SU-DHL-6 (cell line): ENCODE data around the gene UBE2D2.
"Not testable (repeated sequence)": the region's sequence is repeated elsewhere in the genome, so short reads cannot be mapped to it uniquely, and the experiment has no call there.

ENCODE experiments used
- H2AFZ ChIP-seq: fragments of 200-600 bp; sonication (generic); 2 replicates; pipeline ENCODE4 v1.6.1; 2014; ENCODE audit warnings: low read depth, mild to moderate bottlenecking, moderate library complexity, mixed read lengths, antibody characterized with exemption, low read length; ENCODE audit not compliant: severe bottlenecking
- H3F3A ChIP-seq: fragments of 200-600 bp; shearing (Covaris generic); 2 replicates; pipeline ENCODE4 v1.6.0; 2016; ENCODE audit warnings: antibody characterized with exemption, mild to moderate bottlenecking; ENCODE audit not compliant: insufficient read depth
- H3K27ac ChIP-seq: fragments of 200-600 bp; sonication (generic); 2 replicates; pipeline ENCODE4 v1.5.1; 2016; ENCODE audit warnings: low read depth, mild to moderate bottlenecking, low read length, moderate library complexity, mixed read lengths
- H3K27me3 ChIP-seq: fragments of 200-600 bp; sonication (generic), shearing (Covaris generic); 2 replicates; pipeline ENCODE4 v1.6.0; 2014; ENCODE audit warnings: mild to moderate bottlenecking, low read length
- H3K36me3 ChIP-seq: fragments of 200-600 bp; sonication (generic); 2 replicates; pipeline ENCODE4 v1.6.1; 2014; ENCODE audit warnings: mild to moderate bottlenecking, low read length, mixed read lengths
- H3K4me2 ChIP-seq: fragments of 300-600, 200-600 bp; shearing (Covaris generic), sonication (generic); 2 replicates; pipeline ENCODE4 v1.6.0; 2014; ENCODE audit warnings: low read length, low read depth, mild to moderate bottlenecking; ENCODE audit not compliant: poor library complexity, severe bottlenecking
- H3K4me3 ChIP-seq: fragments of 200-600 bp; sonication (generic); 2 replicates; pipeline ENCODE4 v1.5.1; 2014; ENCODE audit warnings: antibody characterized with exemption, low read length, mild to moderate bottlenecking, mixed read lengths; ENCODE audit not compliant: insufficient read depth, poor library complexity, severe bottlenecking
- H3K79me2 ChIP-seq: fragments of 200-600 bp; sonication (generic); 2 replicates; pipeline ENCODE4 v1.6.1; 2014; ENCODE audit warnings: mild to moderate bottlenecking, low read length, moderate library complexity; ENCODE audit not compliant: insufficient read depth
- H3K9ac ChIP-seq: fragments of 200-600 bp; sonication (generic); 2 replicates; pipeline ENCODE4 v1.7.0; 2014; ENCODE audit warnings: mild to moderate bottlenecking, low read length
- H3K9me2 ChIP-seq: fragments of 200-600 bp; sonication (generic); replicated peaks from 2 replicates; pipeline ENCODE4 v1.6.1; 2014; ENCODE audit warnings: low read length; ENCODE audit not compliant: insufficient read depth
- H3K9me3 ChIP-seq: fragments of 200-600 bp; sonication (generic); 2 replicates; pipeline ENCODE4 v1.6.1; 2014; ENCODE audit warnings: low read length, mixed read lengths; ENCODE audit not compliant: insufficient read depth
- H4K20me1 ChIP-seq: fragments of 200-600 bp; sonication (generic); 2 replicates; pipeline ENCODE4 v1.6.1; 2014; ENCODE audit warnings: low read depth, mild to moderate bottlenecking, antibody characterized with exemption, low read length, moderate library complexity, mixed read lengths
- CTCF ChIP-seq: fragments of 200-600 bp; sonication (generic); IDR thresholded peaks from one replicate; pipeline ENCODE4 v1.5.1; 2017; ENCODE audit warnings: antibody characterized with exemption, mild to moderate bottlenecking, low read length, moderate library complexity; ENCODE audit not compliant: insufficient read depth, poor library complexity, severe bottlenecking
- EZH2phosphoT487 ChIP-seq: fragments of 200-600 bp; sonication (generic), shearing (Covaris generic); conservative IDR thresholded peaks from 2 replicates; pipeline ENCODE4 v1.6.1; 2018; ENCODE audit warnings: mild to moderate bottlenecking, antibody characterized with exemption, low read length, moderate library complexity, mixed read lengths

Gene UBE2D2

GRCh38 chr5:139597134-139597533 is 36.0 kb downstream of the UBE2D2 start:
- Histone ChIP-seq H3K79me2 (peaks cover 94% of the 10 kb centered on the region), H3F3A (peaks cover 11% of the 10 kb centered on the region), H4K20me1 (0 out of 2 replicates have a peak, but pooled peaks cover 4% of the 10 kb centered on the region), H3K9me2 (no peaks in the 10 kb centered on the region), H3K4me2 (peak overlapping the region; percentile 1), H3K27me3 (no peaks in the 10 kb centered on the region), H3K27ac (peak overlapping the region; percentile 3; the same call in 1 of the 2 replicates), H3K9me3 (no peaks in the 10 kb centered on the region), H2AFZ (no peak overlapping the region), H3K4me3 (no peak overlapping the region), H3K9ac (no peak overlapping the region), H3K36me3 (peaks cover 5% of the 10 kb centered on the region)
- TF ChIP-seq CTCF (no peak), EZH2phosphoT487 (no peak)

- not testable (repeated sequence) for H3K27ac ChIP-seq, H4K20me1 ChIP-seq, H2AFZ ChIP-seq, H3K27me3 ChIP-seq, H3K9me2 ChIP-seq, H3K4me2 ChIP-seq, H3K4me3 ChIP-seq, H3K9ac ChIP-seq, H3K9me3 ChIP-seq
- Histone ChIP-seq H3F3A (peaks cover 12% of the 10 kb centered on the region), H3K79me2 (peaks cover 87% of the 10 kb centered on the region), H3K36me3 (peaks cover 12% of the 10 kb centered on the region)
Measured at GRCh38 chr5:139598601-139598965, 37.4 kb downstream of the UBE2D2 start.

- no peak overlapping the region for H2AFZ ChIP-seq
- no peaks in the 10 kb centered on the region for H3K9me3 ChIP-seq
- TF ChIP-seq CTCF (no peak), EZH2phosphoT487 (no peak)
- H4K20me1 ChIP-seq = no peaks in the 10 kb centered on the region
- peaks cover 81% of the 10 kb centered on the region for H3K79me2 ChIP-seq
- no peak overlapping the region for H3K4me2 ChIP-seq
- no peaks in the 10 kb centered on the region for H3K9me2 ChIP-seq
- no peak overlapping the region for H3K4me3 ChIP-seq
- peak overlapping the region; percentile 24; the same call in 1 of the 2 replicates for H3K27ac ChIP-seq
- H3K9ac ChIP-seq = no peak overlapping the region
- no peaks in the 10 kb centered on the region for H3K27me3 ChIP-seq
- H3F3A ChIP-seq = peaks cover 12% of the 10 kb centered on the region
- peaks cover 12% of the 10 kb centered on the region for H3K36me3 ChIP-seq
Measured at GRCh38 chr5:139600336-139600949, 39.3 kb downstream of the UBE2D2 start.

- Histone ChIP-seq H3K79me2 (peaks cover 78% of the 10 kb centered on the region), H3K9ac (no peak overlapping the region), H3K4me2 (no peak overlapping the region), H3K27me3 (no peaks in the 10 kb centered on the region), H4K20me1 (no peaks in the 10 kb centered on the region), H3F3A (peaks cover 18% of the 10 kb centered on the region), H3K4me3 (no peak overlapping the region), H3K9me3 (no peaks in the 10 kb centered on the region), H3K36me3 (peaks cover 12% of the 10 kb centered on the region), H3K27ac (peak overlapping the region; percentile 24; the same call in 1 of the 2 replicates), H2AFZ (no peak overlapping the region), H3K9me2 (no peaks in the 10 kb centered on the region)
- TF ChIP-seq EZH2phosphoT487 (no peak), CTCF (no peak)
Measured at GRCh38 chr5:139601429-139601828, 40.3 kb downstream of the UBE2D2 start.

- H3K9me2 ChIP-seq, H3K4me3 ChIP-seq, H2AFZ ChIP-seq, H3K27ac ChIP-seq, H4K20me1 ChIP-seq, H3K4me2 ChIP-seq, H3K9ac ChIP-seq, H3K27me3 ChIP-seq, H3K9me3 ChIP-seq: not testable (repeated sequence)
- Histone ChIP-seq H3K79me2 (peaks cover 79% of the 10 kb centered on the region), H3F3A (peaks cover 19% of the 10 kb centered on the region), H3K36me3 (peaks cover 12% of the 10 kb centered on the region)
Measured at GRCh38 chr5:139601948-139602347, 40.8 kb downstream of the UBE2D2 start.
